ENCODE results near the gene DERA.
"Not testable (repeated sequence)": the region's sequence is repeated elsewhere in the genome, so short reads cannot be mapped to it uniquely, and the experiment has no call there.

The DERA gene

GRCh38 chr12:15967053-15967452 is 55.9 kb downstream of the DERA start:
- not testable (repeated sequence) for DNase-seq

GRCh38 chr12:15971211-15971610 is 60.1 kb downstream of the DERA start:
- DNase-seq = no peak

GRCh38 chr12:15972894-15973293 is 61.8 kb downstream of the DERA start:
- DNase-seq = no peak

GRCh38 chr12:15977999-15978951 is 67.1 kb downstream of the DERA start:
- DNase-seq = no peak

GRCh38 chr12:15979096-15980092 is 68.3 kb downstream of the DERA start:
- no peak for DNase-seq

- DNase-seq = no peak
These were observed 70.9 kb downstream of the DERA start for GRCh38 chr12:15982071-15982470.

GRCh38 chr12:15982471-15982870 is 71.3 kb downstream of the DERA start:
- no peak for DNase-seq

- no peak for DNase-seq
These were observed 71.8 kb downstream of the DERA start for GRCh38 chr12:15982921-15983320.

GRCh38 chr12:15984097-15984800 is 73.1 kb downstream of the DERA start:
- DNase-seq = no peak

- no peak for DNase-seq
These were observed 73.8 kb downstream of the DERA start for GRCh38 chr12:15984963-15985362.

- no peak for DNase-seq
These were observed 76.6 kb downstream of the DERA start for GRCh38 chr12:15987696-15988095.

GRCh38 chr12:15988983-15989755 is 78.0 kb downstream of the DERA start:
- DNase-seq = no peak

GRCh38 chr12:15995801-15996200 is 84.7 kb downstream of the DERA start:
- no peak for DNase-seq

- no peak for DNase-seq
These were observed 85.1 kb downstream of the DERA start for GRCh38 chr12:15996254-15996653.

GRCh38 chr12:15996948-15997347 is 85.8 kb downstream of the DERA start:
- DNase-seq = no peak

GRCh38 chr12:15997910-15998309 is 86.8 kb downstream of the DERA start:
- DNase-seq = no peak

- DNase-seq = no peak
These were observed 91.7 kb downstream of the DERA start for GRCh38 chr12:16002880-16003279.

GRCh38 chr12:16003460-16003859 is 92.3 kb downstream of the DERA start:
- DNase-seq = no peak

GRCh38 chr12:16006752-16007151 is 95.6 kb downstream of the DERA start:
- DNase-seq = no peak

- DNase-seq = no peak
These were observed 97.3 kb downstream of the DERA start for GRCh38 chr12:16008421-16008824.

GRCh38 chr12:16012117-16012516 is 101.0 kb downstream of the DERA start:
- DNase-seq = no peak

- DNase-seq = not testable (repeated sequence)
These were observed 102.6 kb downstream of the DERA start for GRCh38 chr12:16013722-16014121.

All from stimulated activated naive CD4-positive, alpha-beta T cell (primary cell).